A673 (cell line): ENCODE results near the gene ADGRE2.

ENCODE experiments used
- EZH2 ChIP-seq: fragments of 200-600 bp; sonication (generic); IDR thresholded peaks from 2 replicates; pipeline ENCODE4 v1.6.1; 2017; ENCODE audit warnings: borderline replicate concordance, low read depth, mild to moderate bottlenecking, mixed read lengths, antibody characterized with exemption, low read length; ENCODE audit not compliant: poor library complexity, severe bottlenecking
- TF ChIP-seq, protein P1 (sequence below): fragments of 300-800, 200-600 bp; sonication (generic); conservative IDR thresholded peaks from 2 replicates; pipeline ENCODE4 v1.5.1; 2017; ENCODE audit warnings: low read depth, mild to moderate bottlenecking, antibody characterized with exemption, low read length, moderate library complexity, mixed read lengths

DNA sequence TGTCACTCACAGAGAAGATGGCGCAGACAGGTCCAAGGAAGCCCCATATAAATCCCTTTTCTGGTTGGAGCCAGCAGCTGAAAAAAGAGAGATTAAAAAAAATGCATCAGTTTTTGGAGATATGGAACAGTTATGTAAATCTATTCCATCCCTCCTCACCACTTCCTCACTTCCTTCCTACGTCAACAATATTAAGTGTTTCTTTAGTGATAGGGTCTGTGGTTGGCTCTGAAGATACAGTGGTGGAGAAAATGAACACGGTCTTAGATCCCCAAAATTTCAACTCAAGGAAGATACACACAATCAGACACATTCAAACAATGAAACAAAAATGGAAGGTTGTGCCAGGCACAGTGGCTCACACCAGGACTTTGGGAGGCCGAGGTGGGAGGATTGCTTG lies 31.5 kb downstream of the ADGRE2 start:
- TF ChIP-seq, protein P1, sequence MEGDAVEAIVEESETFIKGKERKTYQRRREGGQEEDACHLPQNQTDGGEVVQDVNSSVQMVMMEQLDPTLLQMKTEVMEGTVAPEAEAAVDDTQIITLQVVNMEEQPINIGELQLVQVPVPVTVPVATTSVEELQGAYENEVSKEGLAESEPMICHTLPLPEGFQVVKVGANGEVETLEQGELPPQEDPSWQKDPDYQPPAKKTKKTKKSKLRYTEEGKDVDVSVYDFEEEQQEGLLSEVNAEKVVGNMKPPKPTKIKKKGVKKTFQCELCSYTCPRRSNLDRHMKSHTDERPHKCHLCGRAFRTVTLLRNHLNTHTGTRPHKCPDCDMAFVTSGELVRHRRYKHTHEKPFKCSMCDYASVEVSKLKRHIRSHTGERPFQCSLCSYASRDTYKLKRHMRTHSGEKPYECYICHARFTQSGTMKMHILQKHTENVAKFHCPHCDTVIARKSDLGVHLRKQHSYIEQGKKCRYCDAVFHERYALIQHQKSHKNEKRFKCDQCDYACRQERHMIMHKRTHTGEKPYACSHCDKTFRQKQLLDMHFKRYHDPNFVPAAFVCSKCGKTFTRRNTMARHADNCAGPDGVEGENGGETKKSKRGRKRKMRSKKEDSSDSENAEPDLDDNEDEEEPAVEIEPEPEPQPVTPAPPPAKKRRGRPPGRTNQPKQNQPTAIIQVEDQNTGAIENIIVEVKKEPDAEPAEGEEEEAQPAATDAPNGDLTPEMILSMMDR, result no peak
- no peak for TF ChIP-seq EZH2
